ENCODE measurements around the gene CCND2.

The CCND2 gene

DNA sequence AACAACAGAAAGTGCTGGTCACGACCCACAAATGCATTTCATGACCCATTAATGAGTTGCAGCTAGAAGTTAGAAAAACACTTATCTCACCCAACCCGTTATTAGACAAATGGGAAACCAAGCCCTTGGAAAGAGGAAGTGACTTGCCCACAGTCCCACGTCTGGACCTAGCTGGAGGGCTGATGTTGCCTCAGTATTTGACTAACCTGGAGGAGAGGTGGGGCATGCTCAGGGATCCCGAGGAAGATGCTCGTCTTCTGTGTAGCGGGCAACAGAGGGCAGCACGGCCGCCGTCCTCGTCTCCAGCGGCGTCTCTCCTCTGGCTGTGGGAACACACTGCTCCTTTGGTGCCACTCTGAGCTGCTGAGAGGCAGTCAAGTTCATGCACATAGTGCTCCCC is 12.7 kb downstream of the CCND2 start:
- no peak overlapping the region for H3K4me3 ChIP-seq (ENCODE audit: low read length)
- no peak for TF ChIP-seq ZNF274 (IDR thresholded peaks at IDR 0.05; ENCODE audit: low read depth, low read length)

DNA sequence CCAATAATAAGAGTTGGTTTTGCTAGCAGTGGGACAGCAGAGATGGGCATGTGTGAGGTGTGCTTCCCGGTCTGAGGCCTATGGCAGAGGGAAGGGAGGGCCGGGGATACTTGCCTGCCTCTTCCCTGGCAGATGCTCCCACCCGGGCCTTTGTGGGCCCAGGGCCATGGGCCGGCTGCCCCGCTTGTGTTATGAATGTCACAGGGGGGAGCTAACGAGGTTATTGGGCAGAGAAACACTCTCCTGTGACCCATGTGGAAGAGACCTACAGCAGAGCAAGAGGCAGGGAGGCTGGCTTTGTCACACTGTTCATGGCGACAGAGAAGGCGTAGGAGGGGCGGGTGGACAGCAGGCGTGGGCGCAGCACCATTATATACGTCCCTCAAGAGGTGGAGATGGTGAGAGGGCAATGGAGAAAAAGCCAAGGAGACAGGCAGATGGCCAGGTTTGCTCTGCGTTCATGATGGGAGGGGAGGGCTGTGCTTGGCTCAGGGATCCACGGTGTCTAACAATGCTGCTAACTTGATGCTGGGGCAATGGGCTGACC is 13.3 kb downstream of the CCND2 start:
- H3K4me3 ChIP-seq (ENCODE audit: low read length): no peak overlapping the region
- TF ChIP-seq ZNF274 (IDR thresholded peaks at IDR 0.05; ENCODE audit: low read depth, low read length): no peak

DNA sequence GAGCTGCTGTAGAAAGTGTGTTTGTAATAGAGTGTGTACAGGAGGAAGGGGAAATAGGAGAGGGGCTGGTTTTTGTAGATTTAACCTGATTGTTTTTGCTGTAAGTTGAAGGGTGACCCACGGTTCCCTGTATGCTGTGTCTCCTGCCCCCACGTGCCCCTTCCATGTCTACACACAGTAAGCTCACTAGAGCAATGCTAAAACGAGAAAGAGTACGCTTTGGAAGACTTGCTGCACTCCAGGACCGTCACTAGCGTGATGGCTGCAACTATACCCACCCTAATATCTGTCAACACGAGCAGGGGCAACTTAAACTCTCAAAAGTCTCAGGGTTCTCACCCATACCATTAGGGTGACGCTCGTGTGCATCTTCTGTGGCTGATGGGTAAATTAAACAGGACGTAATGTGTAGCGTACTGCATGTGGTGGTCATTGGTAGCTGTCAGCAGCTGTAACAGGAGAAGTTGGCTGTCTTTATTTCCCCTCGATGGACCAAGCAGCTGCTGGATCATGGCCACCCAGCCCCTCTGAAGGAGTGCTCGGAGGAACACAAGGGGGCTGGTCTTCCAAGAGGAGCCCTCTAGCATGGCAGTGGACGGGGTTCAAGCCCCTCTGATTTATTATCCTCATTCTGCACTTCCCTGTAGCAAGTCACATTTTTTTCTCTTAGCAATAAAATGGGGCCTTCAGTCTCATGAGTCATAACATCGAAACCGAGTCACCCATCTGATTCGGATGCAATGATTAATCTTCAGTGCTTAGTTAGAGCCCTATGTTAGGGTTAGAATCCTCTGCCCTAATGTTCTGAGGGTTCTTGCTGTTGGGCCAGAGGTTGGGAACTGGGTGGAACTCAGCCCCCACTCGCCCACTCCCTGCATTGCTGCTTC is 14.0 kb downstream of the CCND2 start:
- TF ChIP-seq ZNF274 (IDR thresholded peaks at IDR 0.05; ENCODE audit: low read depth, low read length): no peak
- H3K4me3 ChIP-seq (ENCODE audit: low read length): no peak overlapping the region

DNA sequence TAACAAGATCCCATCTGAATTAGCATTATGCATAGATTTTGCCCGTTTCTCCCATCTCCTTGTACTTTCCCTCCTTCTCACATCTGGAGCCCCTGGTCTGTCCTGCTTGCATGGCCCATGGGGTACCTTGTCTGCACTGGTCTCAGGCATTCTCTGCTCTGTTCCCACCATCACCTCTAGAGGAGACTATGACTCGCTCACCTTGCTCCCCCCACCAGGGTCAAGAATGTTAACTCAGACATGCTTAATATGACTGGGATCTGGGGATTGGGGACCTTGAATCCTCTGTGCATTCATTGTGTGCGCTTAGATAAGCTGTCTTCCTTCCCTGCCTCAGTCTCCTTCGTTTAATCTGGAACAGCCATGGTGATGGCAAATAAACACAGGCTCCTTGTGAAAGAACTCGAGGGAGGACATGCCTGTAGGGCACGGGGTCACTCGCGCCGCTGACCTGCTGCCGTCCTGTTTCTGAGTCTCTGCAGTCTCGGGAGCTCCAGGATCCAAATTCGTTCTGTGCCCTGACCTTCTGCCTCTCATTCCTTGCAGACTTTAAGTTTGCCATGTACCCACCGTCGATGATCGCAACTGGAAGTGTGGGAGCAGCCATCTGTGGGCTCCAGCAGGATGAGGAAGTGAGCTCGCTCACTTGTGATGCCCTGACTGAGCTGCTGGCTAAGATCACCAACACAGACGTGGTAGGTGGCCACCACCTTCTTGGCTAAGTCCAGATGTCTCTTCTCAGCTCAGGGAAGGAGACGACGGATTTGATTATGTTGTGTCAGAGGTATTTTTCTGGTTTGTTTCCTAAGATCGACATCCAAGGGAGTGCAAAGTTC is 15.0 kb downstream of the CCND2 start:
- no peak for TF ChIP-seq ZNF274 (IDR thresholded peaks at IDR 0.05; ENCODE audit: low read depth, low read length)
- H3K4me3 ChIP-seq (ENCODE audit: low read length): no peak overlapping the region

DNA sequence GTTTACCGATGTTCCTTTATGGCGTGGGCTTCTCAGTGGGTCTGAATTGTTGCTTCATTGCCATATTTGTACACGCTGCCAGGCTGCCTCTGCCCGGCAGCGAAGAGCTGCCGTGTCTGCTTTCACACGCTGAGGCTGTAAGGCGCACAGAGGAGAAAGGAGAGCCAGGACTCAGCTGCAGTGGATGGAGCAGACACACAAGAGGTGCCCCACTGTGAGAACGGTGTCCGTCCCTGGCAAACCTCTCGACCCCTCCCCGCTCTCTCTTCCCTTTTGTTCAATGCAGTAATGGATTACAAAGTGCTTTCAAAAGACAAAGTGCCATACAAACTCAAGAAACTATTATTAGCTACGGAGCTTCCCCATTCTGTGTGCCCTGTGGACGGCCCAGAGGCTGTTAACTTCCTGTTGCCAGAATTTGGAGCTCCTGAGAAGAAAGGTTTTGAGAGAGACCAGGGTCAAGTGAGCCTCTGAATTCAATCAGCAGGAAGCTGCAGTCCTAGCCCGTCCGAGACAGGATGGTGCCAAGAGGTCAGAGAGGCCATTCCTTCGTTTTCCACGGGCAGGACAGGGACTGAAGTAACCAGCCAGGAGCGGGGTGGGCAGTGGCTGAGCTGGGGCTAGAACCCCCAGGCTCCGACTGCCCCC is 15.8 kb downstream of the CCND2 start:
- TF ChIP-seq ZNF274 (IDR thresholded peaks at IDR 0.05; ENCODE audit: low read depth, low read length): no peak
- no peak overlapping the region for H3K4me3 ChIP-seq (ENCODE audit: low read length)

DNA sequence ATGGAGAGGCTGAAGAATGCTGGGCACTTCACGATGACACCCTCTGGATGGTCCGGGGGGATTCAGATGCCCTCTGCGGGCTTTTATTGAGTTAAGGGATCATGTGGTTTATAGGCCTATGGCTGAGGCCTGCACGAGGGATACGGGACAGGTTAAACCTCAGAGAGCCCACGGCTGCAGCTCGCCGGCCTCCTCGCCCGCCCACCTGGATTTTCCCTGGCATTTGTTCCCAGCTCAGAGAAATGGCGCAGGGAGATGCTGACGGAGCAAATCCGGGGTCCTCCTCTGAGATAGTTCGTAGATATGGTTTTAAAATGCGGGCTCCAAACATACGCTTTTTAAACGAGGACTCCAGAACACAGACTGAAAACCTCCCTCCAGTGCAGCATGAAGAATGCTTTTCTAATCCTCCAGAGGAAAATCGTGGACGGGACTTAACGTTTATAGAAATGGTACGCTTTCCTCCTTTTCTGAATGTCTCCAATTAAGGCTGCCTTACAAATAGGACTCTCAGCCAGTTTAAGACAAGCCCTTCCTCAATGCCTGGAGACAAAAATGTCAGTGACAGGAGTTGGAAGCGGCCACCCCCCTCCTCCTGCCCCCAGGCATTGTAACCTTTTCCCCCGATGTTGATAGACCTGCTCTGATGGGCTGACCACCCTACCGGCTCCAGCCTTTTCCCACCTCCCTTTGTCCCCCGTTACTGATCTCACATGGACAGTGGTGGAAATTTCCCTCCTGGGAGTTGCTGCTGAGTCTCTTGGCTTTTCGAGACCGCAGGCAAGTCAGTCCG is 16.6 kb downstream of the CCND2 start:
- no peak for TF ChIP-seq ZNF274 (IDR thresholded peaks at IDR 0.05; ENCODE audit: low read depth, low read length)
- H3K4me3 ChIP-seq (ENCODE audit: low read length): no peak overlapping the region

DNA sequence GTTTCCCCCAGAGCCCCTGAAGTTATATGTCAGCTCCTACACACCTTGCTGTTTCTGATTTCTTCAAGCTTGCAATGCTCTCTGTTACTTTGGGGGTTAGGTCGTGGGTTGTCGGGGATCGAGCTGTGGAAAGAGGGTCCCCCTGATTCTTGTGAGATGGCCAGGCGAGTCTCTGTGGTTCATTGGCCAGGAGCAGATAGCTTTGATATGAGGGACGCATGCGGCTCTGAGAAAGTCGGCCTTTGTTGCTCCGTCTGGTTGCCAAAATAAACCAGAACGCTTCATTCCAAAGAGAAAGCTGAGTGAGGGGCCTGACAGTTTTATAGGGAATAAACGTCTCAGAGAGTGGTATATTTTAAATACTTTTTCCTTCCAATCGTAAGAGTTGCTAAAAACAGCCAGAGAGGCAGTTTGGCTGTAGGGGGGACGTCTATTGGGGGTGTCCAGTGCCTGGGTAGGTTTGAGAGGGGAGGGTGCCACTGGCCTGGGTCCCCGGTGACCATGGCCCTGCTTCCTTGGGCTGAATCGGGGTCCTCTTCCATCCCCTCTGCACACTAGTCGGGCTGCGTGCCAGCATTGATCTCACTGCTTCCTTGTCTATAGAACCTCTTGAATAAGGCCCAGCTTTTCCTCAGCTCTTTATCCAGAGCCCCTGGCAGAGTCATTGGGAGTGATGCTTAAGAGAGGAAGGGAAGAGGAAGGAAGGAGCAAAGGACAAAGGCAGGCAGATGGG is 18.9 kb downstream of the CCND2 start:
- TF ChIP-seq ZNF274 (IDR thresholded peaks at IDR 0.05; ENCODE audit: low read depth, low read length): no peak
- no peak overlapping the region for H3K4me3 ChIP-seq (ENCODE audit: low read length)

DNA sequence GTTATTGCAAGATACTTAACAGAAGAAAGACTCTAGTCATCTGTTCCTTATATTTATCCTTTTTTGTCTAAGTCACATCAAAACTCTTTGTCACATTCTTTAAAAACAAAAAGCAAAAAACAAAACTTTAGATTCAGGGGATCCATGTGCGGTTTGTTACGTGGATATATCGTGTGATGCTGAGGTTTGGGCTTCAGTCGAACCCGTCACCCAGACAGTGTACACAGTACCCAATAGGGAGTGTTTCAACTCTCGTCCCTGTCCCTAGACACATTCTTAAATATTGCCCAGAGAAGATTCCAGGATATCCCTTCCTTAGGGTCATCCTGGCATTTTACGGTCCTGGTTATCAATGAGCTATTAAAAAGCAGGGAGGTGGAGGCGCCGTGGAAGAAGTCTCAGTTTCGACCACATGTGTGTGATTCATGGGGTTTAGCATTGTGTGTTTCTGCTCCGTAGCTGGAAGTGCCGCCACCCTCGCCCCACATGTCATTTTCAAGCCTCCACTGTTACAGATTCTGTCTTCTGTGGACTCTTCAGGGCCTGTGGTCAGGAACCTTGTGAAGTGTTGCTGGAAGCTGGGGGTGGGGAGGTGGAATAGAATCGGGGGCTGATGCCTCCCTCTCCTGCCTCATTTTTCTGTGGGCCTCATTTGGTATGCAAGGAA is 19.9 kb downstream of the CCND2 start:
- H3K4me3 ChIP-seq (ENCODE audit: low read length): no peak overlapping the region
- TF ChIP-seq ZNF274 (IDR thresholded peaks at IDR 0.05; ENCODE audit: low read depth, low read length): no peak

DNA sequence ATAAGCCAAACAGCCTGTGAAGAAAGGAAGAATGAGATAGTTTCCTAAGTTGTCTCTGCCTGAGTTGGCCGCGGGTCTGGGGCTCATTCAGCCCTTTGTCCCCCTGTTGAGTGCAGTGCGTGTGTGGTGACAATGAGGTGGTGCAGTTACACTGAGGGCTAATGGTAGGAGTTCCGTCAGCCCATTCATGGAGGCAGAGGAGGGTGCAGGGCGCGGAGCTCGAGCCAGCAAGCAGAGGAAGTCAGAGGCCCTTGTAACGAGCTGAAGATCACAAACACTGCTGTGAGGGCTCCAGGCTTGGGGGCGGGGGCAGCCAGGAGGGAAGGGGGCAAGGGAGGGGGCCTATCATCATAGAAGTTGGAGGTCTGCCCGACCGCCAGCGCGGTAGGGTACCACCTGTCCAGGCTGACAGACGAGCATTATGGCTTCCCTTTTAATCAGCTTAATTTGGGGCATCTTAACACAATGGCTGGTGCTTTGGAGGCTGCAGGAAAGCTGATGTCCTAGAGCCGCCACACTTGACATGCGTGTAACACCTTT is 20.5 kb downstream of the CCND2 start:
- no peak for TF ChIP-seq ZNF274 (IDR thresholded peaks at IDR 0.05; ENCODE audit: low read depth, low read length)

DNA sequence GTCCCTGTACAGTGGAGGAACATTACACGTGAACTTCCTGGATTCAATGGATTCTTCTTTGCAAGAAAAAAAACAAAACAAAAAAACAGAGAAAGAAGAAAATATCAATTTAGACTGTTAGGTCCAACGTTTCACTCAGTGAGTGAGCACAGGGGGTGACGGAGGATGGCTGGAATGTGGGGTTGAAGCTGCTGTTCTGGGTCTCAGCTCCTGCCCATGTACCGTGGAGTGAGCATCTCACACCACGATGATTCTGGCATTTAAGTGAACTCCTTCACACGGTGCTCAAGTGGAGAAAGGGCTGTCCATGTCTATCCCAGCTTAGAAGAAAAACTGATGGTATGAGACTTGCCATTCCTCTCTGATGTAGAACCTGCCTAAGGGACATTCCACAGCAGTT is 23.2 kb downstream of the CCND2 start:
- no peak overlapping the region for H3K4me3 ChIP-seq (ENCODE audit: low read length)
- no peak for TF ChIP-seq ZNF274 (IDR thresholded peaks at IDR 0.05; ENCODE audit: low read depth, low read length)

More for the DNA sequence above, 20.5 kb downstream of the CCND2 start:
- H3K4me3 ChIP-seq (ENCODE audit: low read length): no peak overlapping the region

DNA sequence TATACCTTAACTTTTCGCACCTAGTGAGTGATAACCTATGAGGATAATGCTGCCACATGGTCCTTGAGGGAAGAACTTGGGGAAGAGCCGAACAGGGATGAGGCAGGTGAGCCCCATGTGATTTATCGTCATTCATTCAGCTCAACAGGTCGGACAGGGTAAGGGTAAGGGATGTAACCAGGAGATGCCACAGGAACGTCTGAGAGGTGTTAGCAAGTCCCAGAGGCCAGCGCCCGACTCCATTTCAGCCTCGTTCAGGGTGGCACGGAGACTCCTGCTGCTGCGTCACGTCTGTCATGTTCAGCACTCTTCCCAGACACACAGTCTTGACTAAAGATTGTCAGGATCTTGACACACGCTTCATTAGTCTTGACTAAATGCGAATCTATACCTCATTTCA is 24.1 kb downstream of the CCND2 start:
- no peak for TF ChIP-seq ZNF274 (IDR thresholded peaks at IDR 0.05; ENCODE audit: low read depth, low read length)
- H3K4me3 ChIP-seq (ENCODE audit: low read length): no peak overlapping the region

DNA sequence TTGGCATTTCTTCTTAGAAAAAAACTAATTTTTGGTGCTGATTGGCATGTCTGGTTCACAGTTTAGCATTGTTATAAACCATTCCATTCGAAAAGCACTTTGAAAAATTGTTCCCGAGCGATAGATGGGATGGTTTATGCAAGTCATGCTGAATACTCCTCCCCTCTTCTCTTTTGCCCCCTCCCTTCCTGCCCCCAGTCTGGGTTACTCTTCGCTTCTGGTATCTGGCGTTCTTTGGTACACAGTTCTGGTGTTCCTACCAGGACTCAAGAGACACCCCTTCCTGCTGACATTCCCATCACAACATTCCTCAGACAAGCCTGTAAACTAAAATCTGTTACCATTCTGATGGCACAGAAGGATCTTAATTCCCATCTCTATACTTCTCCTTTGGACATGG is 27.3 kb downstream of the CCND2 start:
- no peak overlapping the region for H3K4me3 ChIP-seq (ENCODE audit: low read length)
- no peak for TF ChIP-seq ZNF274 (IDR thresholded peaks at IDR 0.05; ENCODE audit: low read depth, low read length)

Data from GM08714 (cell line).